PFSK-1 (cell line): ENCODE measurements around the gene VOPP1.

ENCODE experiments used
- FOXP2 ChIP-seq: optimal IDR thresholded peaks from 2 replicates; pipeline ENCODE3; 2011; ENCODE audit warnings: borderline replicate concordance, control low read depth, inconsistent platforms; ENCODE audit not compliant: insufficient read depth; ENCODE audit errors: extremely low read length, extremely low read depth
- POLR2AphosphoS5 ChIP-seq: IDR thresholded peaks from 2 replicates; pipeline ENCODE4 v1.6.1; 2012; ENCODE audit warnings: low read depth, mild to moderate bottlenecking, control low read depth, low read length, moderate library complexity
- SIN3A ChIP-seq: IDR thresholded peaks from 2 replicates; pipeline ENCODE4 v1.6.1; 2012; ENCODE audit warnings: mild to moderate bottlenecking, low read length, moderate library complexity, borderline replicate concordance; ENCODE audit not compliant: insufficient read depth
- TAF1 ChIP-seq: IDR thresholded peaks from 2 replicates; pipeline ENCODE4 v1.6.1; 2012; ENCODE audit warnings: low read length, control low read depth, borderline replicate concordance; ENCODE audit not compliant: insufficient read depth
- TF ChIP-seq, protein P1 (sequence below), 2 experiments: IDR thresholded peaks; 2 replicates each; pipeline versions ENCODE4 v1.6.1 to v1.8.0; 2011 to 2012; ENCODE audit warnings: low read depth in 2 of 2, low read length in 2 of 2, control low read depth in 1 of 2, inconsistent platforms in 1 of 2, mild to moderate bottlenecking in 1 of 2, moderate library complexity in 1 of 2; ENCODE audit not compliant: insufficient read depth in 1 of 2

VOPP1 gene

DNA sequence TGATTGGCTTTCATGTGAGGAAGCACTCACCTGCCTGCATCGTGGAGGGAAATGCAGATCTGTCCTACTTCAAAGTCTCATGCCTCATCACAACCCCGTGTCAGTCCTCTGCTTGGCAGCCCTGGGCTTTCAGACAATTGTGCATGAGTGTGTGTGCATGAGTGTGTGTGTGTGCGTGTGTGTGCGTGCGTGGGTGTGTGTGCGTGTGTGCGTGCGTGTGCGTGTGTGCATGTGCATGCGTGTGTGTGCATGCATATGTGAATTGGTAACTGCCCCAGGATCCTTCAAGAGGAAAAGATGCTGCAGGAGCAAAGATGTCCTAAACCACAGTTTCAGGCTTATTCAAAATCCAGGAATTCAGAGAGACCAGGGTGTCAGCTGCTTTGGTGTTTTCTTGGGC, 135.8 kb downstream of the VOPP1 start:
- TF ChIP-seq, protein P1, sequence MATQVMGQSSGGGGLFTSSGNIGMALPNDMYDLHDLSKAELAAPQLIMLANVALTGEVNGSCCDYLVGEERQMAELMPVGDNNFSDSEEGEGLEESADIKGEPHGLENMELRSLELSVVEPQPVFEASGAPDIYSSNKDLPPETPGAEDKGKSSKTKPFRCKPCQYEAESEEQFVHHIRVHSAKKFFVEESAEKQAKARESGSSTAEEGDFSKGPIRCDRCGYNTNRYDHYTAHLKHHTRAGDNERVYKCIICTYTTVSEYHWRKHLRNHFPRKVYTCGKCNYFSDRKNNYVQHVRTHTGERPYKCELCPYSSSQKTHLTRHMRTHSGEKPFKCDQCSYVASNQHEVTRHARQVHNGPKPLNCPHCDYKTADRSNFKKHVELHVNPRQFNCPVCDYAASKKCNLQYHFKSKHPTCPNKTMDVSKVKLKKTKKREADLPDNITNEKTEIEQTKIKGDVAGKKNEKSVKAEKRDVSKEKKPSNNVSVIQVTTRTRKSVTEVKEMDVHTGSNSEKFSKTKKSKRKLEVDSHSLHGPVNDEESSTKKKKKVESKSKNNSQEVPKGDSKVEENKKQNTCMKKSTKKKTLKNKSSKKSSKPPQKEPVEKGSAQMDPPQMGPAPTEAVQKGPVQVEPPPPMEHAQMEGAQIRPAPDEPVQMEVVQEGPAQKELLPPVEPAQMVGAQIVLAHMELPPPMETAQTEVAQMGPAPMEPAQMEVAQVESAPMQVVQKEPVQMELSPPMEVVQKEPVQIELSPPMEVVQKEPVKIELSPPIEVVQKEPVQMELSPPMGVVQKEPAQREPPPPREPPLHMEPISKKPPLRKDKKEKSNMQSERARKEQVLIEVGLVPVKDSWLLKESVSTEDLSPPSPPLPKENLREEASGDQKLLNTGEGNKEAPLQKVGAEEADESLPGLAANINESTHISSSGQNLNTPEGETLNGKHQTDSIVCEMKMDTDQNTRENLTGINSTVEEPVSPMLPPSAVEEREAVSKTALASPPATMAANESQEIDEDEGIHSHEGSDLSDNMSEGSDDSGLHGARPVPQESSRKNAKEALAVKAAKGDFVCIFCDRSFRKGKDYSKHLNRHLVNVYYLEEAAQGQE (IDR thresholded peaks at IDR 0.05; ENCODE audit: insufficient read depth in 1 of 2, low read depth in 2 of 2, low read length in 2 of 2), result no peak
- TF ChIP-seq TAF1, result no peak
- no peak for TF ChIP-seq POLR2AphosphoS5
- TF ChIP-seq FOXP2, result no peak
- no peak for TF ChIP-seq SIN3A

DNA sequence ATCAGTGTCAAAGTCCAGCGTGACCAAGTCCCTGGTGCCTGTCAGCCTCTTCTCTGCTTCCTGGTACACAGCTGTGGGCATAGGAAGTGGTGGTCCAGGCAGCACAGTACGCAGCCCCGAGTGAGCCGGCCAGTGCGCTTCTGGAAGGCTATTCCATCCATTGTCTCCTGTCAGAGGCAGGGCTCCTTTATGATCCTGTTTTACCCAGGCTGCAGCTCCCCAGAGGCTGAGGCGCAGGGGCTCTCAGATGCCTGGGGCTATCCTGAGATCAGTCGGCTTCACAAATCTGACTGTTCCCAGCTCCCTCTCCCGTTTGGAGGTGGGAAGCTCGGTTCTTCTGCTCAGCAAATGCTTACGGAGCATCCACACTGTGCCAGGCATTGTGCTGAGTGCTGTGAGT, 136.8 kb downstream of the VOPP1 start:
- TF ChIP-seq, protein P1 (IDR thresholded peaks at IDR 0.05; ENCODE audit: insufficient read depth in 1 of 2, low read depth in 2 of 2, low read length in 2 of 2), result no peak
- TF ChIP-seq TAF1, result no peak

DNA sequence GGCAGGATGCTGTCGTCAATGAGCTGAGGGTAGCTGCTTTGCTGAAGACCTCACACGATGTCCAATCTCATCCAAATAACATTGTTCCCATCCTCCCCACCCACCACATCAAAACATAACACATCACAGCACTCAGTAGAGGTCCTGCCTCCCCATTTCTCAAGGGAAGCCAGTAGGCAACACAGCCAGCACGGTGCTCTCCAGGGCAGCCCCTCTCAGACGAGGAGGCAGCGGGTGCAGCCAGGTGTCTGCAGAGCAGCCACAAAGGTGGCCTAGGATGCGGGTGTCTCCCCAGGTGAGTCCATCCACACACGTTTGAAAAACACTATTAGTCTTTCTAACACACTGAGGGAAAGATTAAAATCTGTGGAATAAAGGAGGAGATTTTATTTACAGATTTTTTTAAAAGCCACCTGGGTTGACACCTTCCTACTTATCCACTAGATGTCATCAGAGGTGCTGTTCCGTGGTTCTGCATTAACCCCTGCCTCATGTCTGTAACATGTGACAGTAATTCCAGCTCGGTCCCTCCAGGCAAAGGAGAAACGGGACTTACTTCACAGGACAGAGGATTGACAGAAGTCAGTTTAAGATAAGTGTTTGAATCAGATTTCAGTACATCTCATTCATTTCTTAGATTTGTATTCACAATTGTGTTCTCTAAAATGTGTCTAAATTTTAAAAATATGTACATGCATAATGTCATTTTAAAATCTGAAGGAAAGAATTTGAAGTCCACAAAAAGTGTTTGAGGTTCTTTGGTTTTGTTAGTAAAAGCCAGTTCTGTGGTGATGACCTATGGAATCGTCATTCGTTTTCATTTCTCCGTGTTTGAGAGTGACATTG, 139.1 kb downstream of the VOPP1 start:
- no peak for TF ChIP-seq SIN3A
- no peak for TF ChIP-seq POLR2AphosphoS5
- no peak for TF ChIP-seq FOXP2
- TF ChIP-seq, protein P1 (IDR thresholded peaks at IDR 0.05; ENCODE audit: insufficient read depth in 1 of 2, low read depth in 2 of 2, low read length in 2 of 2), result no peak
- TF ChIP-seq TAF1, result no peak

DNA sequence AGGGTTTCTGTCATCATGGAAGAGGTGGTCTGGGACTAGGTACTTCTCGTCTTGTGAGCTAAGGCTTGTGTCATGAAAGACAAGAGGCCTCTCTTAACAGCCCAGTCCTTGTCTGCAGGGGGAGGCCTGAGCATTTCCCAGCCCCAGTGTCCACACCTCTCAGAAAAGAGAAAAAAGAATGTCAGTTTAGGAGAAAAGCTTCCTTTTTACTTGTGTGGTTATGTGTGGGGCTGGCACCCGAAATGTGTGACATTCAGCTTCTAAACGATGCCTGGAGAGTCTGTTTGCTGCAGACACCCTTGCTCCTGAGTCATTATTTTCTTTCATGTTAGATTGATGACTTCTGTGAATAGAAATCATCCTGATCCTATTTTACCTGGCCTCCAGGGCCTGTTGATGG, 139.8 kb downstream of the VOPP1 start:
- no peak for TF ChIP-seq FOXP2
- no peak for TF ChIP-seq POLR2AphosphoS5
- no peak for TF ChIP-seq TAF1
- TF ChIP-seq, protein P1 (IDR thresholded peaks at IDR 0.05; ENCODE audit: insufficient read depth in 1 of 2, low read depth in 2 of 2, low read length in 2 of 2), result no peak
- TF ChIP-seq SIN3A, result no peak
